GM19239 (cell line): ENCODE measurements around the gene NR5A1.

Source experiments
- DNase-seq: peaks from one replicate; pipeline ENCODE4 v3.0.0; 2011; ENCODE audit warnings: low spot score; ENCODE audit not compliant: insufficient read length
- FAIRE-seq: peaks from 2 replicates; lab custom pipeline; 2011; peaks lifted over from hg19 to GRCh38; lab: Jason Lieb, UNC

The NR5A1 gene

DNA sequence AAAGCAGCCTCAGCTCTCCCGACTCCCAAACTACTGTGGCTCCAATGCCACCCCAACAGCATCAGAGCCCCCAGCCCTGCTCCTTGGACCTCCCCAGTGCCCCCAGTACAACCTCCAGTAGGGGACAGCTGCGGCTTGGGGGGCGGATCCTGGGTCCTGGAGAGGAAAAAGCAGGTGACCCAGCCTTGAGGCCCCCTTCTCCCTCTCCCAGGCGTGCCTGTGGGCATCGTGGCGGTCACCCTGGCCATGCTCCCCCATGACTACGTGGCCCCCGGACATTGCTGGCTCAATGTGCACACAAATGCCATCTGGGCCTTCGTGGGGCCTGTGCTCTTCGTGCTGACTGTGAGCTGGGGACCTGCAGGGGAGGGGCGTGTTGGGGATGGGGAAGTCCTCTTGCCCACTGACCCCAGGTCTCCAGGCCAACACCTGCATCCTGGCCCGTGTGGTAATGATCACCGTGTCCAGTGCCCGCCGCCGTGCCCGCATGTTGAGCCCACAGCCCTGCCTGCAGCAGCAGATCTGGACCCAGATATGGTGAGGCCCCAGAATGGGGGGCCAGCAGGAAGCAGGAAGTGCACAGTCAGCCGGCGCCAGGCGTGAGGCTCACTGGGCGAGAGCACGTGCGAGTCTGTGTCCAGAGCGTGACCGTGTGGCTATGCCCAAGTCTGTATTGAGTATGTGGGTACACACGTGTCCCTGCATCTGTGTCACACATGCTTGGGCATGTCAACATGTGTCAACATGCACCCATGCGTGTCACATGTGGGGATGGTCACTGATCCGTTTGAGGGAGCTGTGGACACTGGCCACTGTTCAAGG, 38.0 kb downstream of the NR5A1 start:
- DNase-seq = no peak
- FAIRE-seq = no peak

- DNase-seq (no peak), FAIRE-seq (no peak)
These were observed 39.0 kb downstream of the NR5A1 start for GRCh38 chr9:124468061-124468740.

DNA sequence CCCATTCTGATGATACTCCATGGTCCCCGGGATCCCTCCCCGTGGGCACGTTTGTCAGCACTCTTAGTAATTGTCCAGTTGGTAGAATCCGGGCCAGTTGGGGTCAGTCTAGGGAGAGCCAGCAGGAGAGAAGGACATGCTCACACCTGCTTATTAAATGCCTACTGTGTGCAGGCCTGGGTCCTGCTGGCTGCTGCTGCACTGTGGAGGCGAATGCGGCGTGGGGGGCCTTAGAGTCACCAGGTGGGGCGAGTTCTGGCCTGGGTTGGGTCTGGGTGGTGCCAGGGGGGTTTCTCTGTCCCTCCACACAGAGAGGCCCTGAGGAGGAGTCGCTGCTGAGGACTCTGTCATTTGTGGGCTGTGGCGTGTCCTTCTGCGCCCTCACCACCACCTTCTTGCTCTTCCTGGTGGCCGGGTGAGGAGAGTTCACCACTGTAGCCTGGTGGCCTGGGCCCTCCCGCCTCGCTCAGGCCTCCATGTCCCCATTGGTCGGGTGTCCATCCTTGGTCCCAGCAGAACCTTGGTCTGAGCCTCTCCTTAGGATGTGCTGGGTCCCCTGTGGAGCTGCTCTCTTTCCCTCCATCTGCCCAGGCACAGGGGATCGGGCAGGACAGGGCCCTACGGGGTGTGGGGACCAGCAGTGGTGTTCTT, 39.7 kb downstream of the NR5A1 start:
- DNase-seq (no peak), FAIRE-seq (no peak)

GRCh38 chr9:124465736-124466135, 41.5 kb downstream of the NR5A1 start:
- DNase-seq = no peak
- FAIRE-seq = no peak

DNA sequence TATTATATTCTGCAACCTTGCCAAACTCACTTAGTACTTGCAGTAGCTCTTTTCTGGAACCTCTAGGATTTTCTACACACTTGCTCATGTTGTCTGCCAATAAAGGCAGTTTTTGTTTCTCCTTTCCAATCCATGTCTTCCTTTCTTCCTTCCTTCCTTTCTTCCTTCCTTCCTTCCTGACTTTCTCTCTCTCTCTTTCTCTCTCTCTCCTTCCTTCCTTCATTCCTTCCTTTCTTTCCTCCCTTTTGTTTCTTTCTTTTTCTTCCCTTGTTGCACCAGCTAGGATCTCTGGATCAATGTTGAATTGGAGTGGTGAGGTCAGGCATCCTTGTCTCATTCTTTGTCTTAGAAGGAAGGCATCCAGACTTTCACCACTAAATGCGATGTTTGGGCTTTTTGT, 44.5 kb downstream of the NR5A1 start:
- FAIRE-seq (no peak), DNase-seq (no peak)

- FAIRE-seq (no peak), DNase-seq (no peak)
These were observed 48.8 kb downstream of the NR5A1 start for GRCh38 chr9:124458441-124458840.

DNA sequence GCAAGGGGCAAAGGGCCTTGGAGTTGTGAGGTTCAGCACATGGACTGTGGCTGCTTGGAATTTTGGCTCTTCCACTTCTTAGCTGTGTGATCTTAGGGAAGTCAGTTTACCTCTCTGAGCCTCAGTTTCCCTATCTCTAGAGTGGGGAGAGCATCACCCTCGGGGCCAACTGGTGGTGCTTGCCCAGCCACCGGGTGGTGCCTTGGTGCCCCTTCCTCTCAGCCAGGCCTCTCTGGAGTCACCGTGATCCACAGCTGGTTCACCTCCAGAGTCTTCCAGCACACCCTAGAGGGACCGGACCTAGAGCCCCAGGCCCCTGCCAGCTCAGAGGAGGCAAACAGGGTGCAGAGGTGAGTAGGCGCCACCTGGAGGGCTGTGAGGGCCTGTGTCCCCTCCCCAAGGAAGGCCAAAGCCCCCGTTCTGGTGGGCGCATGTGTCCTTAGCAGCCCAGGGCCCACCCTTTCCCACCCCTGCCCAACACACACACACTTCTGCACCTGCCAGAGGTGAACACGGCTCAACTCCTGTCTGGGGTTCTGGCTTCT, 49.2 kb downstream of the NR5A1 start:
- DNase-seq (no peak), FAIRE-seq (no peak)

DNA sequence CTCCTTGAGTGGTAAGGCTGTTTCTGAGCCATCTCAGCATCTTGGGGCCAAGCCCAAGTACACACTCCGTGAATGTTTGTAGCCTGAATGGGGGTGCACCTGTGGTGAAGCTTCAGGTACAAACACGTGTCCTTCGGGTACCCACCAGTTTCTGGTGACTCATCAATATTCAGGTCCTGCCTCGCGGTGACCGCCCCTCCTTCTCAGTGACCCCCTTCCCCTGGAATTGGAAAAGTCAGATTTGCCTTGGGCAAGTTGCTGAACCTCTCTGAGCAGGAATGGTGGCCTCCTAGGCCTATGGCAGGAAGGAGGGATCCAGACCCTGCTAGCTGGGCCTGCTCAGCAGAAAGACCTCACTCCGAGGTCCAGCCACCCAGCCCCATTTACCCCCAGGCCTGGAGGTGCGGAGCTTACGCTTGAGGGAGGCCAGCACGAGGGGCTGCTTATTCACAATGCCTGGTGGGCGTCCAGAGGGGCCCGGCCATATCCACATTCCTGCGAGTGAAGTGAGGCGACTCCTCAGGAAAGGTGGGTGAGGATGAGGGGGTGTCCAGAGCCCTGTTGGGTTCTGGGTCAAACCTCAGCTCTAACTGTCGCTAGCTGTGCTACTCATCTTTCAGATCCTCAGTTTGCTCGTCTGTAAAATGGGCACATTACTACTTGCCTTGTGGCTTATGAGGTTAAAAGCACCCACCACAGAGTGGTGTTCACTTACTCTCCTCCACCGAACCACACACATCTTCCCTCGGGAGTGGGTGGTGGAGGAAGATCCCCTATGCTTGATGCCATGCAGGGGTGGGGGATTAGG, 49.9 kb downstream of the NR5A1 start:
- DNase-seq (no peak), FAIRE-seq (no peak)

GRCh38 chr9:124456341-124457078, 50.7 kb downstream of the NR5A1 start:
- FAIRE-seq = no peak
- no peak for DNase-seq

DNA sequence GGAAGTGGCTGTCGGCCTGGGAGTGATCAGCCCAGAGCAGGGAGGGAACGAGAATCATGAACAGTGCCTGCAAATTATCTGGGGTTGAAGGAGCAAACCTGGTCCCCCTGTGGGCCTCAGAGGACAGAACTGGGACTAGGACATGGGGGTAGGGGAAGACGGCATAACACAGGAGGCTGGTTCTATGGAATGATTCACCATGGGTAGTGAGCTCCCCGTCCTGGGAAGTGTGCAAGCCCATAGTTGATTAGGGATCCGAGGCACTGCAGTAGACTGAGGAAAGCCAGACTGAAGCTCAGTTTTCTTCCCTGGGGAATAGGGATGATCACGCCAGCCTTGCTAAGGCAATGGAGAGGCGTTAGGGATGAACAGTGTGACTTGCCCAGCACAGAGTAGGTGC, 51.4 kb downstream of the NR5A1 start:
- DNase-seq (no peak), FAIRE-seq (no peak)

DNA sequence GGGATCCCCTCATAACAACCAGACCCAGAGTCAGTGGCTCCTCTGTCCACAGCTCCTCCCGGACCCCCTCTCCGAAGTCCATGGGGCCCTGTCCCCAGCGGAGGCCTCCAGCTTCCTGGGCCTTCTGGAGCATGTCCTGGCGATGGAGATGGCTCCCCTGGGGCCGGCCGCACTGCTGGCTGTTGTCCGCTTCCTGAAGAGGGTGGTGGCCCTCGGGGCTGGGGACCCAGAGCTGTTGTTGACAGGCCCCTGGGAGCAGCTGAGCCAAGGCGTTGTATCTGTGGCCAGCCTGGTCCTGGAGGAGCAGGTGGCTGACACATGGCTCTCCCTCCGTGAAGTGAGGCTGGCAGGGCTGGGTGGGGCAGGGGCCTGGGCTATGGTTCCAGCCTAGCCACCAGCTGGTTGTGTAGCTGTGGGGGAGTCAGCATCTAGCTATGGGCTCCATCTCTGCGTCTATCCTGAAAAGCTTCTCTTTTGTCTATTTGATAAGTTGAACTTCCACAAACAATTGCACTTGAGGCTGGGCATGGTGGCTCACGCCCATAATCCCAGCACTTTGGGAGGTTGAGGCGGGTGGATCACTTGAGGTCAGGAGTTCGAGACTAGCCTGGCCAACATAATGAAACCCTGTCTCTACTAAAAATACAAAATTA, 52.3 kb downstream of the NR5A1 start:
- FAIRE-seq (no peak), DNase-seq (no peak)

GRCh38 chr9:124454296-124454695, 52.9 kb downstream of the NR5A1 start:
- FAIRE-seq (no peak), DNase-seq (no peak)

GRCh38 chr9:124453586-124454191, 53.5 kb downstream of the NR5A1 start:
- FAIRE-seq (no peak), DNase-seq (no peak)

DNA sequence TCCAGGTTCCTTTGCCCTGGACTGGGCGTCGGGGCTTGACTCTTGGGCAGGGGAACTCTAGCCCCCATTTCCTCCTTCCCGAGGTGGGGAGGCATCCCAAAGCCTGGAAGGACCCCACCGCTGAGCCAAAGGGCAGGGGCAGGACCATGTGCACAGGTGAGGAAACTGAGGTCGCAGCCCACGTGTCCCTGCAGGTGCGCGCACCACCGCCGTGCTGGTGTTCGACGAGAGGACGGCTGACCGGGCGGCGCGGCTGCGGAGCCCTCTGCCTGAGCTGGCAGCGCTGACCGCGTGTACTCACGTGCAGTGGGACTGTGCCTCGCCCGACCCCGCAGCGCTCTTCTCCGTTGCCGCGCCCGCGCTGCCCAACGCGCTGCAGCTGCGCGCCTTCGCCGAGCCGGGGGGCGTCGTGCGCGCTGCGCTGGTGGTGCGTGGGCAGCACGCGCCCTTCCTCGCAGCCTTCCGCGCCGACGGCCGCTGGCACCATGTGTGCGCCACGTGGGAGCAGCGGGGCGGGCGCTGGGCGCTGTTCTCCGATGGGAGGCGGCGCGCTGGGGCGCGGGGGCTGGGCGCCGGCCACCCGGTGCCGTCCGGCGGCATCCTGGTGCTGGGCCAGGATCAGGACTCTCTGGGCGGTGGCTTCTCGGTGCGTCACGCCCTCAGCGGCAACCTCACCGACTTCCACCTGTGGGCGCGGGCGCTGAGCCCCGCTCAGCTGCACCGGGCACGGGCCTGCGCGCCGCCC, 54.2 kb downstream of the NR5A1 start:
- DNase-seq = no peak
- no peak for FAIRE-seq

- FAIRE-seq (no peak), DNase-seq (no peak)
These were observed 54.9 kb downstream of the NR5A1 start for GRCh38 chr9:124452326-124452725.

DNA sequence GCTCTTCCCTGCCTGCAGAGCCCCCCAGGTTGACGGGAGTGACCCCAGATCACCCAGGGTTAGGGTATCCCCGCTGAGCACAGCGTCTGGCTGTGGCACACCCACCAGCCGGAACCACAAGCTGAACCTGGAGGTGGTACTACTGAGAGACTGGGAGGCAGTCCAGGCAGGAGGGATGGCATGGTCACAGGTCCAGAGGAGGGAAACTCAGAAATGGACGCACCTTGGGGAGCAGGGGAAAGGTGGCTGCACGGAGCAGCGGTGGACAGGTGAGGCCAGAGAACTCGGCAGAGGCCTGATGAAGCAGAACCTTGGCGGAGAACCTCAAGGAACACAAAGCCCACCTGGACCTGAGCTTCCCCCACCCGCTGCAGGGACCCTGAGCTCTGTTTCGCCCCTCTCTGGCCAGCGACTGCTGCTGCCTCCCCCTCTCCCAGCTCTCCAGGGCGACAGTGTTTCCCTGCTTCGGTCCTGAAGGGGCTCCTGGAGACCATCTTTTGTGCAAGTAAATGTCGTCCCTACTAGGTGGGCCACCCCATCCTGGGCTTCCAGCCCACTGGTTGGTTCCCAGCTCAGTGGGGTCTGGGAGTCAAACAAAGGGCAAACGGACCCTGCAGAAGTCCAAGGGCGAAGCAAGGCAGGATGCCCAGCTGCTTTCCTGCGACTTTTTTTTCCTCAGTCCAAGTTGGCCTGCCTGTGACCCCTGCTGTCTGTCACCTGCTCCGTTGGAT, 56.1 kb downstream of the NR5A1 start:
- FAIRE-seq = no peak

DNA sequence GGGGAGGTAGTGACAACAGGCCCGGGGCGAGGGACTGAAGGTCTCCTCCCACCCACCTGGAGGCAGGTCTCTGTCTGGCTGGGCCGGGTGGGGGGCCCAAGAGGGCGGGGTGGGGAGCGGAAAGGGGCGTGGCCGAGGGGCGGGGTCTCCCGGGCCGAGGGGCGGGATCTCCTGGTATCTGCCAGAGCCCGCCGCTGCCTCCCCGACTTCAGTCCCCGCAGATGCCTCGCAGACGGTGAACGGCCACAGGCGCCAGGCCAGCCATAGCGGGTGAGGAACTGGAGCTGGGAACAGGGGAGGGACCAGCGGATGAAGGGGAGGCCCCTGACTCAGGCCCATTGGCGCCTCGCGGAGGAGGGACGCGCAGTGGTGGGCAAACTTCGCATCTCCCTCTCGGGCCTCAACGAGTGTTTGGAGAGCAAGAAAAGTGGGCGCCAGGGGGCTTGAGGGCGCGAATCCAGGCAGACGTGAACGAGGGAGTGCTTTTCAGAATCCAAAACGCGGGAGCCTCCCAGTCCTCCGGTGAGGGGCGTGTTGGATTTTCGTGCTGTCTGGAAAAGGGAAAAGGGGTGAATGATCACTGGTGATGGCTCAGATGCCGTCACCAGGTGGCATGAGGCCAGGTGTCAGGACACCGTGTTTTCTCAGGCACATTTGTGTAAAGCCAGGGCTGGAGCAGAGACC, 56.8 kb downstream of the NR5A1 start, which contains the start of gene ADGRD2:
TSS of gene ADGRD2 (plus strand) at position 211 of the 684 bp plus-strand sequence. CDS start 1,216 bp downstream, outside the sequence.
- no peak for DNase-seq

More for the DNA sequence above, 56.1 kb downstream of the NR5A1 start:
- DNase-seq = no peak

More for the DNA sequence above, 56.8 kb downstream of the NR5A1 start, which contains the start of gene ADGRD2:
- FAIRE-seq = no peak
